ENCODE data around the gene WAPL. TPM values are rescaled to one million over a fixed set of nuclear protein-coding genes. Genes with fewer than 3 reads are reported as not detected.
"Not testable (repeated sequence)": the region's sequence is repeated elsewhere in the genome, so short reads cannot be mapped to it uniquely, and the experiment has no call there.

Gene WAPL
- total RNA-seq, 1 donor from 2014 or later: 14.3 TPM

- ATAC-seq: no peak
These were observed 130.3 kb downstream of the WAPL start for GRCh38 chr10:86391236-86391840.

GRCh38 chr10:86390337-86391120 is 131.1 kb downstream of the WAPL start:
- DNase-seq (ENCODE audit: low spot score): no peak
- ATAC-seq: peak; percentile 15

More at GRCh38 chr10:86391236-86391840, 130.3 kb downstream of the WAPL start:
- DNase-seq (ENCODE audit: low spot score): no peak

- DNase-seq (ENCODE audit: low spot score) (no peak), ATAC-seq (peak; percentile 90)
These were observed 132.0 kb downstream of the WAPL start for GRCh38 chr10:86389441-86390193.

- not testable (repeated sequence) for DNase-seq (ENCODE audit: low spot score); ATAC-seq
These were observed 132.5 kb downstream of the WAPL start for GRCh38 chr10:86389109-86389440.

- no peak for DNase-seq (ENCODE audit: low spot score)
- ATAC-seq: no peak
These were observed 133.4 kb downstream of the WAPL start for GRCh38 chr10:86388119-86388704.

- DNase-seq (ENCODE audit: low spot score) (no peak), ATAC-seq (no peak)
These were observed 134.3 kb downstream of the WAPL start for GRCh38 chr10:86387178-86387794.

GRCh38 chr10:86385806-86386205 is 135.8 kb downstream of the WAPL start:
- DNase-seq (ENCODE audit: low spot score) (no peak), ATAC-seq (no peak)

Other genes with a start within 250 kb of the WAPL start
- gene GRID1, start 155.0 kb downstream of the WAPL start, total RNA-seq: 0.58 TPM
- not detected for gene OPN4, start 132.8 kb upstream of the WAPL start, total RNA-seq
- 0.20 TPM for gene LDB3, start 146.7 kb upstream of the WAPL start, total RNA-seq
- gene BMPR1A, start 234.8 kb upstream of the WAPL start, total RNA-seq: 12.6 TPM